Activated CD8-positive, alpha-beta memory T cell treated with anti-CD3 and anti-CD28 coated beads for 36 hours (primary cell): ENCODE measurements around the gene RTP5. TPM values are rescaled to one million over a fixed set of nuclear protein-coding genes. Genes with fewer than 3 reads are reported as not detected.

Experiments
- CTCF ChIA-PET: fragments of 350-600 bp; sonication (Branson Sonifier 250); formaldehyde crosslinking; loops from one replicate; lab custom pipeline; 2021; ENCODE audit warnings: antibody characterized with exemption; lab: Charles Lee
- POLR2A ChIA-PET: fragments of 350-600 bp; sonication (Branson Sonifier 250); formaldehyde crosslinking; loops from one replicate; lab custom pipeline; 2021; ENCODE audit warnings: antibody characterized with exemption; lab: Charles Lee
- total RNA-seq, 2 experiments: library from RNA; stranded (reverse); gene quantifications; one replicate each; pipeline ENCODE4 v1.2.3, GENCODE V29; 2021

The RTP5 gene
- total RNA-seq, 2 experiments from 2014 or later: 0.11 to 0.25 TPM

DNA sequence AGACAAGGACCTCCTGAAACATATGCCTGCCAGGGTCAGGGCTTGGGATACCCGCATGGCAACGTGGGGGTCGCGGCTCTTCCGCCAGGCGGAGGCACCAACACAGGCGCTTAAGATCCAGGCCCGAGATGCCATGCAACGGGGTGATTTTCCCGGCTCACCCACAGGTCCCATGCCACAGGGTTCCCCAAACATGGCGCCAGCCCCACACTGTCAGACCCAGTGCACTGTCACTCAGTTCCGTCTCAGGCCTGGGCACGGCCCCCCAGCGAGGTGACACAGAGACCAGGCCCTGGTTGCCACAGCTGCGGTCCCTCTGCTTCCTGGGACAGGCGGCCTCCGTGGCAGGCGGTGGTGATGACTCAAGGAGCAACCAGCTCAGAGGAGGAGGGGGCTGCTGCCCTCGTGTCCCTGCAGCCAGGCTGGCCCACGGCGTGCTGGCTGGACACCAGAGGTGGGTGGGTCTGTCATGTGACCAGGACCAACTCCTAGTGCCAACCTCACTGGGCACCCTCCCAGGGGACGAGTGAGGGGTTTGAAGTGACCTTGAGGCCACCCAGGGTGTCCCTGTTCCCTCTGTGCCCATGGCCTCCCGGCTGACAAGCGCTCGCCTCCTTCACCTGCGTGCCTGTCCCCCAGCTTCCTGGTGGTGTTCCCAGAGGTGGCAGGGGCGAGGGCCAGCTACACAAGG lies 15.7 kb upstream of the RTP5 start:
- POLR2A ChIA-PET: interaction anchor here (1.0 kb wide), 1 partner anchor 9 kb away, joined by 8 read pairs; no protein-coding TSS in a partner anchor
- CTCF ChIA-PET: interaction anchor here (1.9 to 2.5 kb wide), 2 partner anchors 9 to 14 kb away, joined by 6 to 10 read pairs; no protein-coding TSS in a partner anchor

DNA sequence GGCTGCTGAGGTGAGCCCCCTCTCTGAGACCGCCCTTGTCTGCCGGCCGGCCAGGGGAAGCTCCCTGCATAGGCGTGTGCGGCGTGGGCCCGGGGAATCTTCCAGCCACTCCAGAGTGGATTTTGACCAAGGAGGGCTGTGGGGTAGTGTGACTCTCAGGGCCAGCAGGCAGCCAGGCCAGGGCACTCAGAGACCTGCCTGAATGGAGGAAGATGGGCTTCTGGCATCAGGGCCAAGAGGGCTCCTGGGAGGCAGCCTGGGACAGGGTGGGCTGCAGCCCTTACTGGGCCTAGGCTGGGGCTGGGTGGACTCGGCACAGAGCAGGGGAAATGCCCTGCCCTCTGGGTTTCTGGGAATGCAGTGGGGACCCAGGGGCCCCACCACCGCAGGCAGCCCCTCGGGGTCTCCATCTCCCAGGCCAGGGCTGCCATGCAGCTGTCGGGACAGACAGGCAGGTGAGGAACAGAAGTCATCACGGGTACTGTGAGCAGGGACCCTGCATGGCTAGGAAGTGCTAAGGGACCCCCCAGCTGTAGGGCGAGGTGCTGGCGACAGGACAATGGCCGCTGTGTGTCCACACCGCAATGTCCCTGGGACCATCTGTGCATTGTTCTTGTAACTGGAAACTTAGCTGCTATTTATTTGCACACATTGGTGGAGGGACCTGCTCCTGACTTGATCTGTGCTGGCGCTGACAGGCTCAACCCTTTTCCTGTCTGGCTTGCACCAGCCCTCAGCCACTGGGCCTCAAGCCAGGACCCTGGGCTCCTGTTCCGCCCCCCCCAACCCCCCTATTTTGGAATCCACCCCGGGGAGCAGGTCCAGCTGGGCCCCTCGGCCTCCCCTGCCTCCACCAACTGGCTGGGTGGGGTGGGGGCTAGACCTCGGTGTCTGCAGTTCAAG lies 14.9 kb upstream of the RTP5 start:
- CTCF ChIA-PET: interaction anchor here (0.5 to 2.5 kb wide), 4 partner anchors 10 to 130 kb away, joined by 4 to 10 read pairs (median 5); no protein-coding TSS in a partner anchor
- POLR2A ChIA-PET: no interaction called here

DNA sequence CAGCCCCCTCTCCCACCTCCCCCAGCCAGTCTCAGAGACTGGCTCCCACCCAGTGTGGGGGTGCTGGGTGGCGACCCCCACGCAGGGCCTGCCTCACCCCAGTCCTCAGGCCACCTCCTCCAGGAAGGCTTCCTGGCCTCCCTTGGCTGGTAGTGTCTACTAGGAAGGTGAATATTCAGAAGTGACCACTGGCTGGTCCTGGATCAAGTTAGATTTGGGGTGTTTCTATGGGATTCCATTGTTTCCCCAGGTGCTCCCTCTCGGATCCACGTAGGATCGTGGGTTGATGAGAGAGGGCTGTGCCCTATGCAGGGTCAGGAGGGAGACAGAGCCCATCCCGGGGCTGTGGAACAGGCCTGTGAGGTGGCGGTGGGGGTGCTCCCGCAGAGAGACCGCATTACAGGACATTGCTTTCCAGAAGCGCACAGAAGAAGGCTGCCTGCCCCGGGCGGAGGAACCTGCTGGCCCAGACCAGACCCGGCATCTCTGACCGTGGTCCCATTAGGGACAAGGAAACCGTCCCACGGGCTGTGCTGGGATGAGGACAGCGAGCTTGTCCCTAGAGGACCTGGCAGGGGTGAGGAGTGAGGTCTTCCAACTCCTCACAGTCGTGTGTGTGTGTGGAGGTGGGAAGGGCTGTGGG lies 14.2 kb upstream of the RTP5 start:
- POLR2A ChIA-PET: no interaction called here
- CTCF ChIA-PET: interaction anchor here (1.8 to 2.5 kb wide), 3 partner anchors 11 to 131 kb away, joined by 4 to 10 read pairs (median 6); no protein-coding TSS in a partner anchor

DNA sequence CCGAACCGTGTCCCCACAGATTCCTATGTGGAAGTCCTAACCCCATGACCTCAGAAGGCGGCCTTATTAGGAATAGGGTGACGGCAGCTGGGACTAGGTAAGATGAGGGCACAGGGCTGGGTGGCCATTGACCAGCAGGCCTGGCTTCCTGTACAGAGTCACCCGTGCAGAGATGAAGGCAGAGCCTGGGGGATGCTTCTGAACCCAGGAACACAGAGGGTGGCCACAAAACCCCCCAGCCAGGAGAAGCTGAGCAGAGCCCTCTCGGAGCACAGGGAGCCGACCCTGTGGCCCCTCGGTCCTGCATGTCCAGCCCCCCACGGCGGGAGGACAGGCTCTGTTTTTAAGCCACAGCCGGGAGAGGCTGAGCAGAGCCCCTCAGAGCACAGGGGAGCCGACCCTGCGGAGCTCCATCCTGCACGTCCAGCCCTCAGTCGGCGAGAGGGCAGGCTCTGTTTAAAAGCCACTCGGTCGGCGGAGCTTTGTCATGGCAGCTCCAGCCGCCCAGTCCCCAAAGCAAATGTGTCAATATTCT lies 13.6 kb upstream of the RTP5 start:
- ChIA-PET POLR2A (no interaction called here), CTCF (interaction anchor here (1.8 to 2.5 kb wide), 2 partner anchors 11 to 132 kb away, joined by 4 to 10 read pairs; no protein-coding TSS in a partner anchor)

DNA sequence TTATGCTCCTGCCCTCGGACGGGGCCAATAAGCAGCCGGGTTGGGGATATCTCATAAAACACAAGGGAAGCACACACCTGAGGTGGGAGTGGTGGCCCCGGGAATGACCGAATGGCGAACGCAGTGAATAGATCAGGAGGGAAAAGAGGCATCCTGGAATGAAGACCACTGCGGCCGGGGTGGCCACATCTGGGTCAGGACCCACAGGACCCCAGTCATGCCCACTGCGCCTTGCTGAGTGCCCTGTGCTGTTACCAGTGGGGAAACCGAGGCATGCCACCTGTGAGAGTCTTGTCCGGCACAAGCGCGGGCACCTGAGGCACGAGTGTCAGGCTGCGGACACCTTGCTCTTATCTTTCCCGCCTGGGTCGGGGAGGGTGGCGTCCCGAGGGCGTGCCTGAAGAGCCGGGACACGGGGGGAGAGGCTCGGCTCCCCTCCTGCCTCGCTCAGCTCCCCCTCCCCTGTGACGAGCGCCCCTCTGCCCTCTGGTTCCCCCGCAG lies 12.4 kb upstream of the RTP5 start:
- POLR2A ChIA-PET: no interaction called here
- CTCF ChIA-PET: interaction anchor here (1.0 kb wide), 1 partner anchor 21 kb away, joined by 3 read pairs; no protein-coding TSS in a partner anchor

DNA sequence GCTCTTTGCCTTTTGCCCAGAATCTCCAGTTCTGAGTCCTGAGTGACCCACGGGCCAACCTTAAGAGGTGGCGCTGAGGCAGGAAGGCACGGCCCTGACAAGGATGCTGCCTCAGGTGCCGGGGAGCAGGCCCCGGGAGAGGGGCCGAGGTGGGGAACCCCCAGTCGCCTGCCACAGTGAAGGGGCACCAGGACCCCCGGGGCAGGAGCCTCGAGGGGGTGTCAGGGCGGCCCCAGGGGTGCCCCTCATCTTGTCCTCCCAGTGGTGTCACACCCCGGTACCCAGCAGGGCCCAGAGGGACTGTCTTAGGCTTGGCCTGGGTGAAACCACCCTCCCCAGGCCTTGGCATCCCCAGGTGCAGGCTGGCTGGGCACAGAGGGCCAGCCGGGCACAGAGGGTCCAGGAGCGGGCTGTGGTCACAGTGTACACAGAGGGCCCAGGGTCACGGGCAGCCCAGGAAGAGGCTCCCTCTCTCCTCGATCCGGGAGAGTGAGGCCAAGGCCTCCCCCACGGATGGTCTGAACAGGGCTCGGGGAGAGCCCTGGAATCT lies 11.9 kb upstream of the RTP5 start:
- CTCF ChIA-PET: interaction anchor here (1.4 to 3.1 kb wide), 2 partner anchors 13 to 23 kb away, joined by 4 to 14 read pairs; no protein-coding TSS in a partner anchor
- POLR2A ChIA-PET: interaction anchor here (0.7 kb wide), 1 partner anchor 33 kb away, joined by 3 read pairs; no protein-coding TSS in a partner anchor

DNA sequence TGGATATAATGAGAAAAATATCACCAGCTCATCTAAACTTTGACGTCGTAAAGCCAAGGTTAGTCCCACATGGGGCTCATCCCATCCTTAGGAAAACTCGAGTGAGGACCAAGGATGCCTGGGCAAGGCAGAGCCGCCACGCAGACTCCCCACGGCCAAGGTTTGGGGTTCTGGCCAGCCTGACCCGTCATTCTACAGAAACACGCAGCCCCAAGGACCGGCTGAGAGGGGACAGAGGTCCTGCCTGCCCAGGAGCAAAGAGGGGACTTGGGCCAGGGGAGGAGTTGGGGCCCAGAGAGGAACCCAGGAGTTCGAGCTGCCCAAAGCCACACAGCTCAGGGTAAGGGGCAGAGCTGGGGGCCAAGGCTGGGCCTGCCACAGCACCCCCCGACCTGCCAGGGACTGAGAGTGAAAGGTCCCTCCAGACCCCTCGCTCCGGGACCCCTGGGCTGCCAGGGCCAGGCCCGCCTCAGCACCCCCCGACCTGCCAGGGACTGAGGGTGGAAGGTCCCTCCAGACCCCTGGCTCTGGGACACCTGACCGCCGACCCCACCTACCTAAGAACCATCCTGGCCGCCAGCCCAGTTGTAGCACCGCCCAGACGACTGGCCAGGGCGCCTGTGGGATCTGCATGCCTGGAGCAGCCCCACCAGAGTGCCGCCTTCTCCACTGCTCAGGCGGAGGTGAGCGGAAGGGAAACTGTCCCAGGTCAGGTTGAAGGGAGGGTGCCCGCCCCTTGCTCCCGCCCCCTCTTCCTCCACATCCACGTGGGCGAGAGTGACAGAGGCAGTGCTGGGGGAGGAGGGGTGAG lies 11.1 kb upstream of the RTP5 start, which contains the start of gene PDCD1:
Gene PDCD1, minus strand, starts transcription at position 689 of the 811 bp plus-strand sequence. Its CDS starts 56 bp downstream, at position 633.
- POLR2A ChIA-PET: interaction anchor here (0.7 to 2.2 kb wide), 3 partner anchors 10 to 34 kb away, joined by 3 to 29 read pairs (median 15); partner anchors contain the start of gene RTP5
- CTCF ChIA-PET: interaction anchor here (1.4 to 3.1 kb wide), 4 partner anchors 14 to 118 kb away, joined by 3 to 14 read pairs (median 6); no protein-coding TSS in a partner anchor

DNA sequence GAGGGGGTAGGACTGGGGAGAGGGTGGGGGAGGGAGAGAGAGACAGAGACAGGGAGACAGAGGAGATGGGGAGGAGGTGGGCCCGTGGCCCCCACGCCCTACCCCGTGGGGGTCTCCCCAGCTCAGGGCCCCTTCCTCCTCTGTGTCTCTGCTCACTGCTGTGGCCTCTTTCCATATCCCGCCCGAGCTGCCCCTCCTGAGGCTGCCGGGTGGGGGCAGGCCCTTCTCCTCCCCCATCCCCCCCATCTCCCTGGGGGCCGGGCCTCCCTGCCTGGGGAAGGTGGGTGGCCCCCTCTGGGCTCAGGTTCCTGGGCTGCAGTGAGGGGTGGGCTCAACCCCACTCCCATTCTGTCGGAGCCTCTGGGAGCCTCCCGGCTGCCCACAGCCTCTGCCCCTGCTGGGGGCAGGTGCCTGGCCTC lies 10.5 kb upstream of the RTP5 start:
- POLR2A ChIA-PET: interaction anchor here (0.5 to 2.2 kb wide), 4 partner anchors 10 to 71 kb away, joined by 3 to 29 read pairs (median 10); partner anchors contain the start of gene RTP5

DNA sequence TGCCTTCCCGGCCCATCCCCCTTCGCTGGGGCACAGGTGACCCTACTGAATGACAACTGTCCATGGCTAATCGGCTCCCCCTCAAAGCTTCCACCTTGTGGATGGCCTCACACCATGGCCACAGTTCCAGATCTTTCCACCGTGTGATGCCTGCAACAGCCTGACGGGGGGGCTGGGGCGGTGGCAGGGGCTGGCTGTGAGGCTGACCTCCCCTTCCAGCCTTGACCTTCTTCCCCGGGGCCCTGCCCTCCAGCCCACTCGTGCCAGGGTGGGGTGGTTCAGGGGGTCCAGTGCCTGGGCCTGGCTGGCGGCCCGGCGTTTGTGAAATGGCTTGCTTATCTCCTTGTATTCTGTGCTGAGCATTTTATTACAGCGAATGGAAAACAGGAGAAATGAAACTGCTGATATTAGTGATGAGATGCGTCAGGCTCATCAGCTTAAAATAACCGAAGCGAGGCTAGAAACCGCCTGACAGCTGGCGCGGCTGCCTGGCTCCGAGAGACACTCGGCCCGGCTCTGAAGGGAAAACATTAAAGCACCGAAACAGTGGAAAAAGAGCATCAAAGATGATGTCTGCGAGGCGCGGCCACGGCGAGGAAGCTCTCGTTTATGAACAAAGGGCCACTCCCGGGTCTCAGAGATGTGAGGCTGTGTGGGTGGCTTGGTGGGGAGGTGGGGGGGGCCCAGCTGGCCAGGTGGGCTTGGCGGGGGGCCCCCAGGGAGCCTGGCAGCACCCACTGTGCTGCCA lies 9.9 kb upstream of the RTP5 start:
- CTCF ChIA-PET: interaction anchor here (0.8 to 3.1 kb wide), 9 partner anchors 9 to 119 kb away, joined by 3 to 14 read pairs (median 3); no protein-coding TSS in a partner anchor

More for the DNA sequence above, 10.5 kb upstream of the RTP5 start:
- CTCF ChIA-PET: interaction anchor here (0.8 to 3.1 kb wide), 7 partner anchors 10 to 119 kb away, joined by 3 to 14 read pairs (median 4); no protein-coding TSS in a partner anchor

DNA sequence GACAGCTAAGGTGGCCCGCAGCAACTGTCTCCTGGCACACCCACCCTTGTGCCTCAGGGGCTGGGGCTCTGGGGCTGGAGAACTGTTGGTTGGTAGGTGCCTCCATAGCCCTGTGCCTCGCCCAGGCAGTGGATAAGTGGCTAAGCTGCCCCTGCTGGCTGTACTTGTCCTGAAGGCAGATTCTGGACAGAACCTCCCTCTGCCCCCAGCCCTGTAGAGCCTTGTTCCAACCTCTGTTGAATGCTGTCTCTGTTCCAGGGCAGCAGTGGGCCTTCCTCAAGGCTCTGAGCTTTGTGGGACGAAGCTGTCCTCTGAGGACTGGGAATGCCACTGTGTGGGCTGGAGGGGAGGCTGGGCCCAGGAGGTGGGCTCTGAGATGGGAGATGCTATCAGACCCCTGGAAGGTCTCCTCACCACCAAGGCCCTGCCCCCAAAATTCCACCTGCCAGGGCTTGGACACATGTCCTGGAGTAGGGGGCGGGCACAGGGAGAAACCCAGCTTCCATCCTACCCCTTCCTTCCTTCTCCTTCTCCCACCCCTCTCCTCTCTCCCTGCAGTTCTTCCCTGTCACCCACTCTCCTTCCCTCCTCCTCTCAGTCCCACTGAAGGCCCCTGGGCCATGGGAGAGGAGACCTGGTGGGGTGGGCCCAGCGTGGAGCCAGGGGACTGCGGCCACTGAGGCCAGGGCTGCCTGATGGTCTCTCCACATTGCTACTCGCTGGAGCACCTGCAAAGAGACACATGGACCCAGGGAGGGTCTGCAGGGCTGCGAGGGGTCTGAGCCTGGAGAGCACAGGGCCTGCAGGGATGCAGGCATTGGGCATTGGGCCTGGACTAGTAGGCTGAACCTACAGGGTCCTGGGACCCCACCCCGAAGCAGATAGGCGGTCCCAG lies 9.1 kb upstream of the RTP5 start:
- ChIA-PET CTCF (interaction anchor here (0.9 to 3.1 kb wide), 7 partner anchors 8 to 120 kb away, joined by 3 to 14 read pairs (median 3); no protein-coding TSS in a partner anchor), POLR2A (interaction anchor here (1.9 to 2.2 kb wide), 2 partner anchors 8 to 16 kb away, joined by 15 to 29 read pairs; partner anchors contain the start of gene RTP5)

More for the DNA sequence above, 9.9 kb upstream of the RTP5 start:
- POLR2A ChIA-PET: interaction anchor here (0.5 to 2.2 kb wide), 4 partner anchors 9 to 71 kb away, joined by 3 to 29 read pairs (median 10); partner anchors contain the start of gene RTP5

DNA sequence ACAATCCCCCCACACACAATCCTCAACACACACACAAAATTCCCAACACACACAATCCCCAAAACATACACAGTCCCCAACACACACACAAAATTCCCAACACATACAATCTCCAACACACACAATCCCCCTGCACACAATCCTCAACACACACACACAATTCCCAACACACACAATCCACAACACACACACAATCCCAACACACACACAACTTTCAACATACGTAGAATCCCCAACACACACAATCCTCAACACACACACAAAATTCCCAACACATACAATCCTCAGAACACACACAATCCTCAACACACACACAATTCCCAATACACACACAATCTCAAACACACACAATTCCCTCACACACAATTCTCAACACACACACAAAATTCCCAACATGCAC lies 8.3 kb upstream of the RTP5 start:
- CTCF ChIA-PET: no interaction called here
- POLR2A ChIA-PET: no interaction called here

DNA sequence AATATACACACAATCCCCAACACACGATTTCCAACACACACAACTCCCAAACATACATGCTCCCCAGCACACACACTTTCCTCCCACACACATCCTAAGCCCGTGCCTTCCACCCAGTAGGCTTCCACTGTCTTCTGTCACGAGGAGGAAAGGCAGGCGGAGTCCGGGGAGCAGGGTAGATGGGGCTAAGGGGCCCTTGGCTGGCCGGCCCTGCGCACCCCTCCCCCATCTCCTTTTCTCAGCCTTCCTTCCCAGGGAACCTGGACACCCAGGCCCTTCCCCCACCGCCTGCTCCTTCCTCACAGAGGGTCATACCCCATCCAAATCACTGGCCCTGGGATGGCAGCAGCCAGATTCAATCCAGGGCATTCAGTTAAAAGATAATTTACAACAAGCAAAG lies 7.4 kb upstream of the RTP5 start:
- ChIA-PET CTCF (no interaction called here), POLR2A (interaction anchor here (0.6 kb wide), 1 partner anchor 100 kb away, joined by 5 read pairs; no protein-coding TSS in a partner anchor)

DNA sequence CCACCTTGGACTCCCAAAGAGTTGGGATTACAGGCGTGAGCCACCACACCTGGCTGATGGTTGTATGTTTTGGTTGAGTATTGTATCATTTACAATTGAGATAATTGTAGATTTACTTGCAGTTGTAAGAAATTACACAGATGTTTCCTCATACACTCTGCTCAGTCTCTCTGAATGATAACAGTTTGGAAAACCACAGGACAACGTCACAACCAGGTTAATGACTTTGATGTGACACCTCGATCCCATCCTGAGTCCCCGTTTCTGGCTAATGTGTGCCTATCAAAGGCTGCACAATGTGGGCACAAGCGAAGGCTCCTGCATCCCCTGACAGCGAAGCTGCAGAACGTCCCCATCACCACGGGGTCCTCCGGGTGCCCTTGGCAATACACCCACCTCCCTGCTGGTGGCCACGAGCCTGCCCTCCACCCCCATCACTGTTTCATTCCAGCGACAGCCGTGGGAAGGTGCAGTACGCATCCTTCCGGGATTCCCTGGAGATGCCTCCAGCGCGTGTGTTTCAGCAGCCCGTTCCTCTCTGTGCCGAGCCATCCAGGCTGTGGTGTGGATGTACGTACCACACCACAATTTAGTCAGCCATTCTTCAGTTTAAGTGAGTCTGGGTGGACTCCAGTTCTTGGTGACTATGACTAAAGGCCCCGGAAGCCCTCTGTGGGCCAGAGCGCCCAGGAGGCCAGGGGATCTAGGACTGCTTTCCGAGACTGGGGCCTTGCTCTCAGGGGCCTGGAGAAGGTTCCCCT lies 6.6 kb upstream of the RTP5 start:
- POLR2A ChIA-PET: interaction anchor here (0.6 kb wide), 1 partner anchor 101 kb away, joined by 5 read pairs; no protein-coding TSS in a partner anchor

DNA sequence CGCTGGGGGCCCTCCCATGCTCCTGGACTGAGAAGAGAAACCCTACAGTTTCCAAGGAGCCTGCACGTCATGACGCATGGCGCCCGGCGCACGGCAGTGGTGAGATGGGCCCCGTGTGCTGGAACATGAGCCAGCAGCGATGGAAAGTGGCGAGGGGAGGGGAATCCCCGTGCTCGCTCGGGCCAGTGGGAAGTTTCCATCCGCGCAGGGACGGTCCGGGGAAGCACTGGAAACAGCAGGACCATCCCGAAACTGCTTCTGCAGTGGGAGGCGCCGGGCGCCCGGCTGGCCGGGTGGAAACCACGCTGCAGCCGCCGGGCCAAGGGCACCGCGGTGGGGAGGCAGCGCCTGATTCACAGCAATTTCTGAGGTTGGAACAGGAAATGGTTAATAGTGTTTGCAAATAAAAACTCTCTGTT lies 6.0 kb upstream of the RTP5 start:
- ChIA-PET POLR2A (no interaction called here), CTCF (no interaction called here)

More for the DNA sequence above, 6.6 kb upstream of the RTP5 start:
- CTCF ChIA-PET: no interaction called here
